GM21825 (cell line): ENCODE data around the gene ULBP2.

Source experiments
- ATAC-seq: cut with Tn5 transposase; IDR thresholded peaks from one replicate; pipeline ENCODE4 v1.9.1; 2021; ENCODE audit warnings: mild to moderate bottlenecking, moderate library complexity; ENCODE audit not compliant: unreplicated experiment

The ULBP2 gene, protein sequence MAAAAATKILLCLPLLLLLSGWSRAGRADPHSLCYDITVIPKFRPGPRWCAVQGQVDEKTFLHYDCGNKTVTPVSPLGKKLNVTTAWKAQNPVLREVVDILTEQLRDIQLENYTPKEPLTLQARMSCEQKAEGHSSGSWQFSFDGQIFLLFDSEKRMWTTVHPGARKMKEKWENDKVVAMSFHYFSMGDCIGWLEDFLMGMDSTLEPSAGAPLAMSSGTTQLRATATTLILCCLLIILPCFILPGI

DNA sequence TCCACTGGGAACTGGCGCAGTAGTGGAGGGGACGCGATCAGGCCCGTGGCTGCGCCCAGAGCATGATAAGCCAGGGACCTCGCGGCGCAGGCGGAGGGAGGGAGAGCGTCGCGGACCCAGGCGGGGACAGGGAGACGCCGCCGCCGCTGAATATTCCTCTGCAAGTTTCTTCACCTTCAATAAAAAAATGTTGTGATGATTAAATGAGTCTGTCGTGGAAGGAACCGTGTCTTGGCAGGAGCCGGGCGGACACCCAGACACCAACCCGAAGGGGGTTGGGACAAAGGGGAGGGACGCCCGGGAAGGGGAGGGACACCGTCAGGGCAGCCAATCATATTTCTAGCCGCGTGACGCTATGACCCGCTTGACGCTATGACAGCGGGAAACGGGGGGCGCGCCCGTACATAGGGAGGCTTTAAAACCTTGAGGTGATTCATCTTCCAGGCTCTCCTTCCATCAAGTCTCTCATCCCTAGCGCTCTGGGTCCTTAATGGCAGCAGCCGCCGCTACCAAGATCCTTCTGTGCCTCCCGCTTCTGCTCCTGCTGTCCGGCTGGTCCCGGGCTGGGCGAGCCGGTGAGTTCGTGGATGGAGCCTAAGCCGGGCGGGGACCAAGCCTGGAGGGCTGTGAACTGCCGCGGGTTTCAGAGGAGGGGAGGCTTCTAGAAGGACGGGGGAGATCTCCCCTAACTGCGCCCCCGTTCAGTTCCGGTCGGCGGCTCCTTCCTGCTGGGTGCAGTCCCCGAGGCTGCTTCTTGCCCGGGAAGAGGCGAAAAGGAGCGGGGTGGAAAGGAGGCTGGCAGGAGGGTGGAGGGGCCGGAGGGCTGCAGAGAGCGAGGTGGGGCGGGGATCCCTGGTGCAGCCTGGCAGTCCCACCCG, at the start of gene ULBP2:
Gene ULBP2 (plus strand): TSS at position 432 of the 878 bp plus-strand sequence. CDS start 59 bp downstream, at position 491.
- no peak for ATAC-seq

DNA sequence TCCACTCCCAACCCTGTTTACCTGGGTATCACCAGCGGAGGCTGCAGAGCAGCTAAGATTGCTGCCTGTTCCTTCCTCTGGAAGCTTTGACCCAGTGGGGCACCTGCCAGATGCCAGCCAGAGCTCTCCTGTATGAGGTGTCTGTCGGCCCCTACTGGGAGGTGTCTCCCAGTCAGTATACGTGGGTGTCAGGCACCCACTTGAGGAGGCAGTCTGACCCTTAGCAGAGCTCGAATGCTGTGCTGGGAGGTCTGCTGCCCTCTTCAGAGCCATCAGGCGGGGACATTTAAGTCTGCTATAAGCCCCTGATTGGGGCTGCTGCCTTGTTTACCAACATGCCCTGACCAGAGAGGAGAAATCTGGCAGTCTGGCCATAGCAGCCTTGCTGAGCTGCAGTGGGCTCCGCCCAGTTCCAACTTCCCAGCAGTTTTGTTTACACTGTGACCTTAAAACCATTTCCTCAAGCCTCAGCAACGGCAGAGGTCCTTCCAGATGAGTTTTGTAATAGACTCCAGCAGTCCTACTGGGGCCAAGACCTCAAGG, 46.7 kb upstream of the ULBP2 start:
- no peak for ATAC-seq

DNA sequence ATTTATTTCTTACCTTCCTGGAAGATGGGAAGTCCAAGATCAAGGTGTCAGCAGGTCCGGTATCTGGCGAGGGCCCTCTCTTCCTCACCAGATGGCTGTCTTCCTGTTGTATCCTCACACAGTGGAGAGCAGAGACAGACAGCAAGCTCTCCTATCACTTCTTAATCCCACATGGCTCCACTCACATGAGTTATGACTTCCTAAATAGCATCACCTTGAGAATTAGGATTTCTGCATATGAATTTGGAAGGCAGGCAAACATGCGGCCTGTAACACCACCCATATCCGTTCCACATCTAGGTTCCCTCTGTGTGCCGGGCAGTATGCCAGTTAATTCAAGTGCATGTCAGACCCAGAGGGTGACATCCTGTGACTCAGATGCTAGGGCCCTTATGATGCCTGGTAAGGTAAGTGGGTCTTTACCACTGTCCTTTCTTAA, 46.0 kb upstream of the ULBP2 start:
- no peak for ATAC-seq

DNA sequence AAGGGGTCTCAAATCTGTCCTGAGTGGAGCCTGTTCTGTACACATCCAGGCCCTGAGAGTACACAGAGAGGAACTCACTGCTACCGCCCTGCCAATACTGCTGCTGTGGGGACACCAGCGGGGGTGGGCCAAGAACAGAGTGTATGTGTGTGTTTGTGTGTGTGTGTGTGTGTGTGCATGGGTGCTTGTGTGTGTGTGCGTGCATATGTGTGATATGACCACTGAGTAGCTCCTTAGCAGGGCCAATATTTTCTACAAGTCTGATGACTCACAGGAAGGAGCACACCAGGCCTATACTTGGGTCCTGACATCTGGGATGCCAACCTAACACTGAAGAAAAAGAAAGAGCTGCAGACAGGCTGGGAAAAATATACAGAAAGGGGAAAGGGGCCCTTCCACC, 45.3 kb upstream of the ULBP2 start:
- ATAC-seq = no peak

DNA sequence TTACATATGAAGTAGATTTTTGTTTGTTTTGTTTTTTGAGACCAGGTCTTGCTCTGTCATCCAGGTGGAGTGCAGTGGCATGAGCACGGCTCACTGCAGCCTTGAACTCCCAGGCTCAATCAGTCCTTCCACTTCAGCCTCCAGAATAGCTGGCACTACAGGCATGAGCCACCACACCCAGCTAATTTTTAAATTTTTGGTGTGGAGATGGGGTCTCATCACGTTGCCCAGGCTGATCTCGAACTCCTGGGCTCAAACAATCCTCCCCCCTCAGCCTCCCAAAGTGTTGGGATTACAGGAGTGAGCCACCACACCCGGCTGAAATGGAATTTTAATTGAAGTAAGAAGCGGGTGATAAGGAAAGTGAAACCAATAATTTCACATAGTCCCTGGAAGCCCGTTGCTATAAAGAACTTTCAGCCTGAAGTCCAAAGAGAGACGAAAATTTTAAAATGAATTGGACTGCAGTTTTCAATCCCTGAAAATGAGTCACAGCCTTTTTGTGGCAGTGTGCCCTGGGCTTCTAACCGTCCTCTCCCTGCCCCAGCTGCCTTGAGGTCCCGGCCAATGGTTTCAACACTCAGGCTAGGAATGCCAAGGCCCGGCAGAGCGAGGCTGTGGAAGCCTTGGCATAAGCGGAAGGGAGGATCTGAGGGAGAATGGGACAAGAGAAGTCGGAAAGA, 44.7 kb upstream of the ULBP2 start:
- ATAC-seq = no peak

DNA sequence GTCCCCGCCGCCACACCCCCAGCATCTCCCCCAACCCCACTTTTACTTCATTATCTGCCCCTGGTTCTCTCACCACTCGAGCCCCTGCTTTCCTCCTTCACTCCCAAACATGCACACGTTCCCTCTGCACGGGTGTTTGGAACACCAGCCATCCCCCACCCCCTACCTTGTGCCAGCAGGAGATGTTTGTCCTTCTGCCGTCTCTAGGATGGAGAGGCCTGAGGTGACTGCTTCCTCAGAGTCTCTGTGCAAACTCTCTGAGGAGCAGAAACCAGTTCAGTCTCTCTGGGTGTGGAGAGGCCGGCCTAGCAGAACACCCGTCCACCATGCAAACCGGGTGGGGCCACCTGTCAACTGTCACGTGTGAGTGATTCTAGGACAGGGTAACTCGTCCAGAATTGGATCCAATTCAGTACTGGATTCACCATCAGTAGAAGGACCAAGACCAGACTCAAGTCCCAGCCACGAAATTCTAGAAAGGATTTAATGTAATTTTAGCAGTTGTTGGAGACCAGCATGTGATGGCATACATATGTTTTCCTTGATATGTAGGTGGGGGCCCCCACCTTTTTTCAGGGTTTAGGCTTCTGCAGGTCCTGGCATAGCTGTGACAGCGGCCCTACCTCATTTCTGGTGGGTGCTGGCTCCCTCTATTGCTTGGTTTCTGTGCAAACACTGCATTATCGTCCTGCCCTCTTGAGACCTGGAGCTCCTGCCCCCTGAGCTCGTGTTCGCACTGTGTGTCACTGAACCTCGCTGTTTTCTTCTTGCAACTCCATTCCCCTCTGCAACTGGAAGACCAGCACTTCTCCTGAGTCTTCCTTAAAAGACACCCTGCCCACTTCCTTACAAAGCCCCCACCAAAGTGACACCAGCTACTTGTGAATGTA, 43.7 kb upstream of the ULBP2 start, which contains the start of gene RAET1E:
Gene RAET1E (minus strand): TSS at position 259 of the 890 bp plus-strand sequence. CDS start 7,212 bp downstream, outside the sequence.
- ATAC-seq = no peak

DNA sequence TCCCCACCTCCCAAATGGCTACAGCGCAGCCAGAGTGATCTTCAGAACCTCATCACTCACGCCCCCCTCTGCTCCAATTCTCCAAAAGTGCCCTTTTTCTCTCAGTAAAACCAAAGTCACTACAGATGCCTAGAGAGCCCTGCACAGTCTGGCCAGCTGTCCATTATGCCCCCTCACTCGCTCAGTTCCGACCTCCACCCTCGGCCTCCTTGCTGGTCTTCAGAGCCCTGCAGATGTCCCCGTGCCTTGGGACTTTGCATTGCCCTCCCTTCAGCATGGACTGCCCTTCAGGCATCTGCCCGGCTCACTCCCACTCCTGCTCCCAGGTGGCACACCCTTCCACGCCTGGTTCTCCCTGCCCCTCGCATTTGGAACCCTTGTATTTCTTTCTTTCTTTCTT, 42.8 kb upstream of the ULBP2 start:
- ATAC-seq = no peak

DNA sequence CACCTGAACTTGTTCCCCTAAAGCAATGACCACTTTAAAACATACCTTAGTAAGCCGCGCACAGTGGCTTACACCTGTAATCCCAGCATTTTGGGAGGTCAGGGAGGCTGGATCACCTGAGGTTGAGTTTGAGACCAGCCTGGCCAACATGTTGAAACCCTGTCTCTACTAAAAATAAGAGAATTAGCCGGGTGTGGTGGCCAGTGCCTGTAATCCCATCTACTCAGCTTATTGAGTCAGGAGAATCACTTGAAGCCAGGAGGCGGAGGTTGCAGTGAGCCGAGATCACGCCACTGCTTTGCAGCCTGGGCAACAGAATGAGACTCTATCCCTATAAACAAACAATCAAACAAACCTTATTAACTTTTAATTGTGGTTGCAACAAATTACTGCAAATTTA, 42.3 kb upstream of the ULBP2 start:
- no peak for ATAC-seq

DNA sequence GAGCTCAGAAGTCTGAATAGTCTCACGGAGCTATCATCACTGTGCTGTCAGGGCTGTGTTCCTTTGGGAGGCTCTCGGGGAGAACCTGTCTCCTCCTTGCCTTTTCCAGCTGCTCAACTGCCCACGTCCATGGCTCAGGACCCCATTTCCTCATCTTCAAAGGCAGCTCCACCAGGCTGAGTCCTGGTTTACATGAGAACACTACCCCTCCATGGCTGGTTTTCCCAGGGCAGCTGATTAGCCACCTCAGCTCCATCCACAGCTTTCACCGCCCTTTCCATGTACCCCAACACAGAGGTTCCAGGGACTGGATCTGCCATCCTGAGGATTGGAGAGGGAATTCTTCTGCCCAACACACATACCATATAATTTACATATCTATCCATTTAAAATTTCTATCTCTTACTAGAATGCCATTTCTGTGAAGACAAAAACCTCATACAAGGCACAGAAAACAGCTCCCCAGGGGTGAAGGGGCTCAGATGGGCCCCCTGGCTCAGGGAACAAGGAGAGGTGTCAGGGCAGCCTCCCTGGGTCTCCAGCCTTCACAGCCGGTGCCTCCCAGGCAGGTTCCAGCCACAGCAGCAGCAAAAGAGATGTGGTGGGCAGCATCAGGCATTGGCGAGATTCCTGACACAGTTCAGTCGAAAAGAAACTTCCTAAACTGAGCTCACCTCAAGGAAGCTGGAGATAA, 41.7 kb upstream of the ULBP2 start:
- no peak for ATAC-seq

DNA sequence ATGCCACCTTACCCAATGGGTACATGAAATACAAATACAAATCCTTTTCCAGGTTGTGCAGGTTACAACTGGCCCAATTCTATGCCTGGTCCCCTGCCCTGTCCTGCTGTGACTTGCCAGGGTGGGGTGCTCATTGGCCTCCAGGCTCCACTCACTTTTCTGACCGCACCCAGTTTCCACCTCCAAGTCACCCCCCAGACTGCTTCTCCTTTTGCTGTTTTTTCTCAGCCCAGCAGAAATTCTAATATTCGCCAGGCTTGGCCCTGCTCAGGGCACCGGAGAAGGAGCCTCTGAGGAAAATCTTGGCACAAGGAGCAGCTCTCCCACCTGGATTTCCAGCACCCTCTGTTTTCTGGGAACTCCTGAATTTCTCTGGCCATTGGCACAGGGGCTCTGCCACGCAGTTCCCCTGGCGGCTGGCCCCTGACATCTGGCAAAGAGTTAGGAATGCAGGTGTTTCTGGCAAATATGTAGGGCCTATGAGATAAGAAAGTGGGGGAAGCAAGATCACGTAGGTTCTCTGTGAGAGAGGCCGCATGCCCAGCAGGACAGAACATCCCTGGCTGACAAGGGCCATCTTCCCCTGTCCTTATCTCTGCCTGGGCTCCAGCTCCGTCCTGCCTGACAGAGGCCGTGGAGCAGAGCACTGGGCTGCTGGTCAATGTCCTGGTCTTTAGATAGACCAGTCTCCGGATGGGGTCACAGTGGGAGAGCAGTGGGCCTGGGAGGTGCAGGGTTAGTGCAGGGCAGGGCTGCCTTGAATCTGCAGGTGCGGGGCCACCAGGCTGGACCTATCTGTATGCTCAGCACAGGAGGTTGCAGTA, 41.0 kb upstream of the ULBP2 start:
- ATAC-seq = no peak

DNA sequence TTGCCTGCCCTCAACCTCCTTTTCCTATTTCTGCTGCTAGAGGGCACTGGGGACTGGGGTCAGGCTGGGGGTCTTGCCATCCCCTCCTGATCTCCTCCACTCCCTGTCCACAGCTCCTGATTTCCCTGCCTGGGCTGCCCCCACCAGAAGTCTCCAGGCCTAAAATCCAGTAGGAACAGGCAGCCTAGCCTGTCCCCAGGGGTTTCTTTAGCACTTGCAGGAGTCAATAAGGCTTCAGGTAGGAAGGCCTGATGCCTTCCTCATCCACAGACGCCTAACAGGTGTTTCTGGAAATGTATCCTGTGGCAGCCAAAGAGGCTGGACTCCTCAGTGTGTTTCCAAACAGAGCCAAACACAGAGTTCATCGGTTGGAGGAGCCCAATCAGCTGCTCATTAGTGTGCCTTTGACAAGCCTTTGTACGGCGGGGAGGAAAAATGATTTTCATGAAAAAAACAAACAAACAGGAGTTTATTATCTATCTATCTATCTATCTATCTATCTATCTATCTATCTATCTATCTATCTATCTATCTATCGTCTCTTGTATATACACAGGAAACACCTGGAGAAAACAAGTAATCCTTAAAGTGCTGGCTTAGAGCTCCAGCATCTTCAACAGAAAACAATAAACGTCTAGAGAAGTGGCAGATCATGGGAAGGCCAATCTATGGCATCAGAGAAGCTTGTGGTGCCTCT, 40.2 kb upstream of the ULBP2 start:
- ATAC-seq = no peak

DNA sequence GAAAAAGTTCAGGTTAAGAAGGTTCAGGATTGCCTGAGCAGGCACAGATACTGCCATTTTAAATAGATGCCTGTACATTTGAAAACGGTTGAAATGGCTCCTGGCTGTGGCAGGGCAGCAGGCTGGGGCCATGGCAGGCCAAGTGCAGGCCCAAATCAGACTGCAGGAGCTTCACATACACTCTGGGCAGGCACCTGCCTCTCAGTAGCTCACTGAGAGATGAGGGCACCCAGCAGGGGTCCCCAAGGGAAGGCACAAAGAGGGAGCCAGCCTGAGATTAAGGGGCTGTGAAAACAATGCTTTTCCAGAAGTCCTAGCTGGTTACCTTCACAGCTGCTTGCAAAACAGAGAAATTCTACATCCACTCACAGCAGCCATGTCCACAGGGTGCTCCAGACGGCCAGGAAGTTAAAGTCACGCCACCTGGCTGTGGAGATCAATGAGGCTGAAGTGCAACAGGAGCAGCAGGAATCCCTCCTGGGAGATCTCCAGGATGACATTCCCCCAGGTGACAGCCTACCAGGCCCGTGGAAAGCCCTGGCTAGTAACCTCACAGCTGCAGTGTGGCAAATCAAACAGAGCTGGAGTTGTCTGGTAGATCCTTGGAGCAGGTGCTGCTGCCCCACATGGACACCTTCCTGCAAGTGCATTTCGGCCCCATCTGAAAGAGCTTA, 37.7 kb upstream of the ULBP2 start:
- ATAC-seq = no peak

DNA sequence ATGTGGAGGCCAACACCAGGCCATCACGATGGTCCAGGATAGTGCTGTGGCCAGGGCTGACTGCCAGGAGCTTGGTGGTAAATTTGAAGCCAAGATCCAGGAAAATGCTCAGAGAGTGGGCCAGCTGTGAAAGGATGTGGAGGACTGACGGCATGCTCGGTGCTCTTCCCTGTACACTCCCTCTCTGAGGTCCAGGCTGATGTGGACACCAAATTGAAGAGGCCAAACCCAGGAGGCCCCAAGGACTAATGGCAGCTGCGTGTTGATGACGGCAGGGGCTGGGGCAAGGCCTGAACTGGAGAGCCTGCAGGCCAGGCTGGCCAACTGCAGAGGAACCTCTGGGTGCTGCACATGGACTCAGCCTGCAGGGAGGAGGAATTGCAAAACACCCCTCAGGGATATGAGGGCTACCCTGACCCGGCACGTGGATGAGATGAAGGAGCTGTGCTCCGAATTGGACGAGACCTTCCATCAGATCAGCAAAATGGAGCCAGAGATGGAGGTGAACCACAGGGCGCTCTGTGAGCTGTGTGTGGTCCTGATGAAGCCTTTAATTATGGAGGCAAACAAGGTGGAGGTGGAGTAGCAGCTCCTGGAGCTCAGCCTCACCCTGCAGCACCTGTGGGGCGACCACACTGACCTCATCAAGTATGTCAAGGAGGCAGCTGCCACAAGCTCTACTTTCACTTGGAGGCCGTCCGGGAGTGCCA, 37.0 kb upstream of the ULBP2 start:
- ATAC-seq = no peak

DNA sequence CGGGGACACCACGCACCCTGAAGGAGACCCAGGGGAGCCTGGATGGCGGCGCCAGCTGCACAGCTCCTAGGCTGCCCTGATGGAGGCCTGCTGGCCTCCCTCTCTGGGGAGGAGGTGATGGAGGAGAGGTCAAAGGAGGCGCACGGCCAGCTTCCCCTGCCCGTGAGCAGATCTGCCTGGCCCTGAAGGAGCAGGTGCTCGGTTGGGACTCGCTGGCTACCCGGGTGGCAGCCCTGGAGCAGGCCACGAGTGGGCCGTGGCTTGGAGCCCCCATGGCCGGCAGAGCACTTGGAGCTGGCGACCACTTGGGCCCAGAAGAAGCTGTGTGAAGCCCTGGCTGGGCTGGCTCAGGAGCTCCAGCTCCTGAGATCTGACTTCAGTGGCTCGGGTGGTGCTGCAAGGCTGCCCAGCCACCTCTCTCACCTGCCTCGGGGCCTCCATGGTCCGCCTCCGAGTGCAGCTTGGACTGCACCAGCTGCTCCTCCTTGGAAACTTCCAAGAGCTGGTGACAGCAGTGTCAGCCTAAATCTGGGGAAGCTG, 36.4 kb upstream of the ULBP2 start:
- ATAC-seq = no peak

DNA sequence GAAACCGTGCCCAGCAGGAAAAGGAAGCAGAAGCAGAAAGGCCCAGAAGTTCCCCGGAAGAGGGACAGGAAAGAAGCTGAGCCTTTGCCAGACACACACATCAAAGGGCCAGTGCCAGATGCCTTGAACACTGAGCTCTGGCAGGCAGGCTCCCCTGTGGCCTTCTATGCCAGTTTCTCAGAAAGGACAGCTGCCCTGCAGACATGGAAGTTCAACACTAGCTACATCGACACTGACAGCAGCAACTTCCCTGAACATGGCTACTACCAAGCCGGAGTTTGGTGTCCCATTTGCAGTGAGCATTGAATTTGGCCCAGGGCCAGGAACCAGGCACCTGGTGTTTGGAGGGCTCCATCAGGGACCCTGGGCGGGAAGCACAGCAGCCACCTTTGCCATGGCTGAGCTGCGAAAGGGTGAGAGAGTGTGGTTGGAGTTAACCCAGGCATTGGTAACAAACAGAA, 35.9 kb upstream of the ULBP2 start:
- no peak for ATAC-seq

DNA sequence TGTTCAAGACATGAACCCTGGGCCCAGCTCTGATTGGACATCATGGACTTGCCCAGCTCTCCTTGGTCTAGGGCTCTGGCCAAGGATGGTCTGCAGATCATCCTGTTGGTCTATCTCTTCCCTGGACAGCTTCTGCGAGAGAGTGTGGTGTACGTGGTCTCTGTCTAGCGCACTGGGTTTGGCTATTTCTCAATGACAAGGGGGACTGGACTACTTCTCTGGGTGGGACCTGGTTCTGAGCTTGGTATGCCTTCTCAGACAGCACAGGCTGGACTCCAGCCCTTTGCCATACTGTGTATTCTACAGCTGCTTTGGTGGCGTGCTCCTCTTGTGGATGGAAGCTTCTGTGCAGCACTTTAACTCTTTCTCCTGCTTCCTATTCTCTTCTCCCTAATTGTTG, 35.4 kb upstream of the ULBP2 start:
- ATAC-seq = no peak

DNA sequence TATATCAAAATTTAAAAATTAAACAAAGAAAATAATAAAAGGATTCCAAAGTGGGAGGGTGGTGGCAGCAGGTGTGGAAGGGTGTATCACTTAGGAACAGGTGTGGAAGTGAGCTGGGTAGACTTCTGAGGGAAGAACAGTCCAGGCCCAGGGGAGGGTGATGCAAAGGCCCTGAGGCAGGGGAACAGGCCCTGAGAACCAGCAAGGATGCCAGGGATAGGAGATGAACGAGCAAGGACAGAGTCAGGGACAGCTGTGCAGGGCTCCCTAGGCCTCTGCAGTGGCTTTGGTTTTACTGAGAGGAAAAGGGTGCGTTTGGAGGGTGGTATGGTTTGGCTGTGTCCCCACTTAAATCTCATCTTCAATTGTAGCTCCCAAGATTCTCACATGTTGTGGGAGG, 34.5 kb upstream of the ULBP2 start:
- ATAC-seq = no peak
